HG03025 (cell line): Measurements from ENCODE around the gene NKX1-1.

Experiments used
- ATAC-seq: cut with Tn5 transposase; IDR thresholded peaks from one replicate; pipeline ENCODE4 v1.9.1; 2021; ENCODE audit warnings: mild to moderate bottlenecking, moderate library complexity; ENCODE audit not compliant: unreplicated experiment, low FRiP score

The NKX1-1 gene

GRCh38 chr4:1364217-1364616 is 42.0 kb downstream of the NKX1-1 start:
- no peak for ATAC-seq

GRCh38 chr4:1363513-1363912 is 42.7 kb downstream of the NKX1-1 start:
- no peak for ATAC-seq

- no peak for ATAC-seq
Observed at GRCh38 chr4:1362521-1362920, 43.7 kb downstream of the NKX1-1 start.

- no peak for ATAC-seq
Observed at GRCh38 chr4:1362046-1362445, 44.2 kb downstream of the NKX1-1 start.

GRCh38 chr4:1361431-1361830 is 44.8 kb downstream of the NKX1-1 start:
- no peak for ATAC-seq

- ATAC-seq, result no peak
Observed at GRCh38 chr4:1360423-1361283, 45.6 kb downstream of the NKX1-1 start.

GRCh38 chr4:1359976-1360375 is 46.3 kb downstream of the NKX1-1 start:
- no peak for ATAC-seq

GRCh38 chr4:1359144-1359501 is 47.1 kb downstream of the NKX1-1 start:
- no peak for ATAC-seq

GRCh38 chr4:1358421-1359143 is 47.7 kb downstream of the NKX1-1 start:
- ATAC-seq, result no peak

GRCh38 chr4:1357356-1358248 is 48.6 kb downstream of the NKX1-1 start:
- ATAC-seq, result no peak

- ATAC-seq, result no peak
Observed at GRCh38 chr4:1356181-1356998, 49.9 kb downstream of the NKX1-1 start.

GRCh38 chr4:1355378-1355777 is 50.9 kb downstream of the NKX1-1 start:
- no peak for ATAC-seq

GRCh38 chr4:1354983-1355275 is 51.3 kb downstream of the NKX1-1 start:
- no peak for ATAC-seq

GRCh38 chr4:1354136-1354982 is 51.9 kb downstream of the NKX1-1 start:
- ATAC-seq, result no peak

- no peak for ATAC-seq
Observed at GRCh38 chr4:1353186-1354055, 52.8 kb downstream of the NKX1-1 start.
